ENCODE results near the gene CCBE1. TPM values are rescaled to one million over a fixed set of nuclear protein-coding genes. Genes with fewer than 3 reads are reported as not detected.
"Not testable (repeated sequence)": the region's sequence is repeated elsewhere in the genome, so short reads cannot be mapped to it uniquely, and the experiment has no call there.

The CCBE1 gene
- total RNA-seq, 1 donor from 2014 or later, result not detected

GRCh38 chr18:59516356-59517155 is 180.7 kb downstream of the CCBE1 start:
- Mint-ChIP-seq H3K36me3 (ENCODE audit: low read depth) (no peaks in the 10 kb centered on the region), H3K4me3 (no peak overlapping the region), H3K27me3 (no peaks in the 10 kb centered on the region), H3K4me1 (no peaks in the 10 kb centered on the region), H3K27ac (no peak overlapping the region), H3K9me3 (no peaks in the 10 kb centered on the region)
- no peak for DNase-seq
- intact Hi-C loops (cut with micrococcal nuclease), result no loop called here

- DNase-seq; H3K9me3 Mint-ChIP-seq; H3K27ac Mint-ChIP-seq; intact Hi-C loops (cut with micrococcal nuclease); H3K36me3 Mint-ChIP-seq (ENCODE audit: low read depth); H3K4me1 Mint-ChIP-seq; H3K27me3 Mint-ChIP-seq; H3K4me3 Mint-ChIP-seq: not testable (repeated sequence)
Measured at GRCh38 chr18:59515956-59516355, 181.3 kb downstream of the CCBE1 start.

GRCh38 chr18:59515147-59515546 is 182.1 kb downstream of the CCBE1 start:
- intact Hi-C loops (cut with micrococcal nuclease), result no loop called here
- H3K9me3 Mint-ChIP-seq, result no peaks in the 10 kb centered on the region
- no peak overlapping the region for H3K27ac Mint-ChIP-seq
- H3K27me3 Mint-ChIP-seq, result no peaks in the 10 kb centered on the region
- no peaks in the 10 kb centered on the region for H3K4me1 Mint-ChIP-seq
- no peak for DNase-seq
- no peak overlapping the region for H3K4me3 Mint-ChIP-seq
- no peaks in the 10 kb centered on the region for H3K36me3 Mint-ChIP-seq (ENCODE audit: low read depth)

GRCh38 chr18:59514203-59514602 is 183.0 kb downstream of the CCBE1 start:
- no peak for DNase-seq
- Mint-ChIP-seq H3K9me3 (no peaks in the 10 kb centered on the region), H3K36me3 (ENCODE audit: low read depth) (no peaks in the 10 kb centered on the region), H3K27ac (no peak overlapping the region), H3K27me3 (no peaks in the 10 kb centered on the region), H3K4me1 (no peaks in the 10 kb centered on the region), H3K4me3 (no peak overlapping the region)
- intact Hi-C loops (cut with micrococcal nuclease), result no loop called here

- Mint-ChIP-seq H3K9me3 (no peaks in the 10 kb centered on the region), H3K36me3 (ENCODE audit: low read depth) (no peaks in the 10 kb centered on the region), H3K4me3 (no peak overlapping the region), H3K4me1 (no peaks in the 10 kb centered on the region), H3K27me3 (no peaks in the 10 kb centered on the region), H3K27ac (no peak overlapping the region)
- intact Hi-C loops (cut with micrococcal nuclease), result no loop called here
- no peak for DNase-seq
Measured at GRCh38 chr18:59512025-59512755, 185.0 kb downstream of the CCBE1 start.

- no peaks in the 10 kb centered on the region for H3K27me3 Mint-ChIP-seq
- DNase-seq, result no peak
- no peaks in the 10 kb centered on the region for H3K9me3 Mint-ChIP-seq
- intact Hi-C loops (cut with micrococcal nuclease), result no loop called here
- H3K27ac Mint-ChIP-seq, result no peak overlapping the region
- no peaks in the 10 kb centered on the region for H3K4me1 Mint-ChIP-seq
- no peak overlapping the region for H3K4me3 Mint-ChIP-seq
- no peaks in the 10 kb centered on the region for H3K36me3 Mint-ChIP-seq (ENCODE audit: low read depth)
Measured at GRCh38 chr18:59509481-59510442, 187.5 kb downstream of the CCBE1 start.

GRCh38 chr18:59505356-59505755 is 191.9 kb downstream of the CCBE1 start:
- Mint-ChIP-seq H3K36me3 (ENCODE audit: low read depth) (no peaks in the 10 kb centered on the region), H3K27ac (no peak overlapping the region), H3K4me1 (no peaks in the 10 kb centered on the region), H3K27me3 (no peaks in the 10 kb centered on the region), H3K9me3 (no peaks in the 10 kb centered on the region), H3K4me3 (no peak overlapping the region)
- intact Hi-C loops (cut with micrococcal nuclease), result no loop called here
- DNase-seq, result no peak

- Mint-ChIP-seq H3K4me3 (no peak overlapping the region), H3K36me3 (ENCODE audit: low read depth) (no peaks in the 10 kb centered on the region), H3K4me1 (no peaks in the 10 kb centered on the region), H3K27me3 (no peaks in the 10 kb centered on the region), H3K9me3 (no peaks in the 10 kb centered on the region), H3K27ac (no peak overlapping the region)
- DNase-seq, result no peak
- intact Hi-C loops (cut with micrococcal nuclease), result no loop called here
Measured at GRCh38 chr18:59502274-59503175, 194.7 kb downstream of the CCBE1 start.

- Mint-ChIP-seq H3K4me3 (no peak overlapping the region), H3K27ac (no peak overlapping the region), H3K4me1 (no peaks in the 10 kb centered on the region), H3K9me3 (no peaks in the 10 kb centered on the region), H3K27me3 (no peaks in the 10 kb centered on the region), H3K36me3 (ENCODE audit: low read depth) (no peaks in the 10 kb centered on the region)
- intact Hi-C loops (cut with micrococcal nuclease), result no loop called here
- DNase-seq, result no peak
Measured at GRCh38 chr18:59501920-59502273, 195.3 kb downstream of the CCBE1 start.

- Mint-ChIP-seq H3K4me1 (no peaks in the 10 kb centered on the region), H3K27me3 (no peaks in the 10 kb centered on the region), H3K36me3 (ENCODE audit: low read depth) (no peaks in the 10 kb centered on the region), H3K4me3 (no peak overlapping the region), H3K9me3 (no peaks in the 10 kb centered on the region), H3K27ac (no peak overlapping the region)
- DNase-seq, result no peak
- intact Hi-C loops (cut with micrococcal nuclease), result no loop called here
Measured at GRCh38 chr18:59500765-59501164, 196.5 kb downstream of the CCBE1 start.

- H3K36me3 Mint-ChIP-seq (ENCODE audit: low read depth), result no peaks in the 10 kb centered on the region
- intact Hi-C loops (cut with micrococcal nuclease), result no loop called here
- H3K27ac Mint-ChIP-seq, result no peak overlapping the region
- no peaks in the 10 kb centered on the region for H3K4me1 Mint-ChIP-seq
- no peak for DNase-seq
- no peaks in the 10 kb centered on the region for H3K27me3 Mint-ChIP-seq
- no peaks in the 10 kb centered on the region for H3K9me3 Mint-ChIP-seq
- H3K4me3 Mint-ChIP-seq, result no peak overlapping the region
Measured at GRCh38 chr18:59498506-59499086, 198.6 kb downstream of the CCBE1 start.

- H3K9me3 Mint-ChIP-seq, result no peaks in the 10 kb centered on the region
- H3K27me3 Mint-ChIP-seq, result no peaks in the 10 kb centered on the region
- no peak for DNase-seq
- no peak overlapping the region for H3K4me3 Mint-ChIP-seq
- H3K36me3 Mint-ChIP-seq (ENCODE audit: low read depth), result no peaks in the 10 kb centered on the region
- intact Hi-C loops (cut with micrococcal nuclease), result no loop called here
- H3K4me1 Mint-ChIP-seq, result no peaks in the 10 kb centered on the region
- H3K27ac Mint-ChIP-seq, result no peak overlapping the region
Measured at GRCh38 chr18:59492756-59493421, 204.3 kb downstream of the CCBE1 start.

Measured in activated CD4-positive, alpha-beta T cell treated with anti-CD3 and anti-CD28 coated beads, Interleukin-2, amount 10 ng/mL, durations not matched to agents 24 days and 14 days (primary cell).